ENCODE results near the gene HPCA.
"Not testable (repeated sequence)": the region's sequence is repeated elsewhere in the genome, so short reads cannot be mapped to it uniquely, and the experiment has no call there.

Gene HPCA

GRCh38 chr1:32903991-32904785, 17.9 kb downstream of the HPCA start:
- no peak for DNase-seq

GRCh38 chr1:32904797-32905196, 18.5 kb downstream of the HPCA start:
- DNase-seq = no peak

- not testable (repeated sequence) for DNase-seq
Measured at GRCh38 chr1:32905588-32905987, 19.3 kb downstream of the HPCA start.

GRCh38 chr1:32906654-32907053, 20.4 kb downstream of the HPCA start:
- no peak for DNase-seq

- no peak for DNase-seq
Measured at GRCh38 chr1:32907435-32907834, 21.1 kb downstream of the HPCA start.

GRCh38 chr1:32910319-32910718, 24.0 kb downstream of the HPCA start:
- DNase-seq = no peak

GRCh38 chr1:32915766-32916706, 29.7 kb downstream of the HPCA start:
- DNase-seq = no peak

GRCh38 chr1:32917521-32917920, 31.2 kb downstream of the HPCA start:
- DNase-seq = no peak

GRCh38 chr1:32918179-32918578, 31.9 kb downstream of the HPCA start:
- no peak for DNase-seq

- DNase-seq = no peak
Measured at GRCh38 chr1:32919811-32920733, 33.8 kb downstream of the HPCA start.

- no peak for DNase-seq
Measured at GRCh38 chr1:32920833-32921232, 34.5 kb downstream of the HPCA start.

GRCh38 chr1:32924881-32925344, 38.6 kb downstream of the HPCA start:
- DNase-seq = no peak

GRCh38 chr1:32925403-32926162, 39.3 kb downstream of the HPCA start:
- peak in 1 of 2 donors; percentile 8 for DNase-seq

- DNase-seq = no peak
Measured at GRCh38 chr1:32926562-32926961, 40.3 kb downstream of the HPCA start.

GRCh38 chr1:32927441-32927840, 41.1 kb downstream of the HPCA start:
- no peak for DNase-seq

GRCh38 chr1:32928285-32928684, 42.0 kb downstream of the HPCA start:
- no peak for DNase-seq

GRCh38 chr1:32928715-32929114, 42.4 kb downstream of the HPCA start:
- DNase-seq = no peak

- no peak for DNase-seq
Measured at GRCh38 chr1:32929366-32929765, 43.1 kb downstream of the HPCA start.

GRCh38 chr1:32931760-32932159, 45.5 kb downstream of the HPCA start:
- no peak for DNase-seq

- DNase-seq = no peak
Measured at GRCh38 chr1:32933742-32934322, 47.5 kb downstream of the HPCA start.

- no peak for DNase-seq
Measured at GRCh38 chr1:32934535-32934934, 48.2 kb downstream of the HPCA start.
